Smooth muscle cell of the pulmonary artery (primary cell): Measurements from ENCODE around the gene IFT43. TPM values are rescaled to one million over a fixed set of nuclear protein-coding genes. Genes with fewer than 3 reads are reported as not detected.

ENCODE experiments used
- total RNA-seq: library from RNA; depleted of rRNA; stranded (reverse); fragments of >200 nt; gene quantifications from 2 replicates; pipeline ENCODE4 v1.2.3, GENCODE V29; 2014

IFT43 gene
- 23.3 and 27.0 TPM in 2 replicates for total RNA-seq

GRCh38 chr14:75985618-75986438, at the start of gene IFT43:
Gene IFT43 (plus strand): TSS chr14:75985763. CDS start chr14:75985787, 24 bp downstream.

GRCh38 chr14:75981426-75982265, 3.9 kb upstream of the IFT43 start, which contains the start of gene TGFB3:
Gene TGFB3 (minus strand): TSS chr14:75981995. CDS start chr14:75980893, 1,102 bp downstream.

Other genes starting within 250 kb of the IFT43 start
- gene TGFB3, start 3.8 kb upstream of the IFT43 start, total RNA-seq = 12.0 and 21.3 TPM in 2 replicates
- gene GPATCH2L, start 166.2 kb downstream of the IFT43 start, total RNA-seq = 51.1 and 60.9 TPM in 2 replicates